NCI-H82 treated with DMSO at 0.1 percent for 48 hours (cell line): ENCODE measurements around the gene PIM2.
"Not testable (repeated sequence)": the region's sequence is repeated elsewhere in the genome, so short reads cannot be mapped to it uniquely, and the experiment has no call there.

Experiments used
- DNase-seq: peaks from one replicate; lab custom pipeline; 2025; ENCODE audit not compliant: unreplicated experiment; lab: John Stamatoyannopoulos, UW

The PIM2 gene

DNA sequence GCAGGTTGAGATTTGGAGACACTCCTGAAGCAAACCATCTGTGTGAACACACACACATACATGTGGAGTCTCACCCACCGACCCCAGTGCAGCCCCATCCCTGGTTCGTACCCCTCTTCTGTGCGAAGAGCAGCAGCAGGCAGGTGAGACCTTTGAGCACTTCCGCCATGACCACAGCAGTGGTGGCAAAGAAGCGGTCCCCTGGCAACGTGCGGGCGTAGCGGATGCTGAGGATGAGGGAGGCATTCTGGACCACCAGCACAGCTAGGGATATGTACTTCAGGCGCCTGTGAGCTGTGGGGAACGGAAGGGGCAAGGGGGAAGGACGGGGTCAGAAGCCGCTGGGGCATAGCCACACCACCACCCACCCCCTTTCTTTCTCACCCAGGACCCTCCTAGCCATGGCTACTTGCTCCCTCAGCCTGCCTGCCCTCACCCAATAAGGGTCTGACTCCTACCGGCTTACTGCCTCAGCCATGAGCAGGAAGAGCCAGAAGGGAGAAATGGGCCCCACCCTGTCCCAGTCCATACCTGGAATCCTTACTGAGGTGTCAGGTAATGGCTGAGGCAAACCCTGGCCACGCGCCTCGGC, 9.0 kb downstream of the PIM2 start:
- no peak for DNase-seq

DNA sequence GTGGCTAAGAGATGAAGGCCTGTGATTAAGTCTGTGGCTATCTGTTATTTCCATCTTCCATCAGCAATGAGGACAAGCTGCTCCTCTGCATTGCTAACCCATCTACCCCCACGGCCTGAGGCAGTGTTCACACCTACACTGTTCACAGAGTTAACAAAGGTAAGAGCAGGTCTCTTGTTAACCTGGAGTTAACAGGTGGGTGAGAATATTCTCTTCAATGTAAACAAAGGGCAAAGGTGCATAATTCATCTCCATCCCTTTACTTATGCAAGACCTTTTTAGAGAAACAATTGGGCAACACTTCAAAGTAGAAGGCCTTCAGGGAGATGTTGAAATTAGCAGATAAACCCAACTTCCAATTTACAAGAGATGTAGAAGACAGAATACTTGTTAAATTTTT, 10.2 kb downstream of the PIM2 start:
- DNase-seq: no peak

- DNase-seq: no peak
These were observed 13.6 kb downstream of the PIM2 start for GRCh38 chrX:48905090-48905790.

GRCh38 chrX:48904626-48905025, 14.2 kb downstream of the PIM2 start:
- no peak for DNase-seq

DNA sequence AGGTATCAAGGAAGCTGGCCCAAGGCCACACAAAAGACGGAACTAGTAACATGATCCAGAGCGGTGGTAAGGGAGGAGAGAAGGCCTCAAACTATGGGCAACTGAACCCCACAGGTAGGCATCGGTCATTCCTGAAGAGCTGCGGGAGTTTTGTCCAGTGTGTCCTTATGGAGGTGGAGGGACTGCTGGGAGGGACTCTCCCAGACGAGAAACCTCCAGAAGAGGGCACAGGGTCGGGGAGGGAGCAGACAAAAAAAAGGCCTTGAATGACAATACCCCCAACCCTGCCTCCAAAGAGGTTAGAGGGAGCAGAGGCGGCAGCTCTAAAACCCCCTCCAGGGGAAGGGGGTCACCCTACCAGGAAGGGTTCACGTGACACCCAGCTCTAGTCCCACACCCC, 14.6 kb downstream of the PIM2 start:
- DNase-seq: no peak

GRCh38 chrX:48903290-48903689, 15.5 kb downstream of the PIM2 start:
- DNase-seq: no peak

- no peak for DNase-seq
These were observed 16.0 kb downstream of the PIM2 start for GRCh38 chrX:48902776-48903175.

- no peak for DNase-seq
These were observed 16.7 kb downstream of the PIM2 start for GRCh38 chrX:48902135-48902534.

DNA sequence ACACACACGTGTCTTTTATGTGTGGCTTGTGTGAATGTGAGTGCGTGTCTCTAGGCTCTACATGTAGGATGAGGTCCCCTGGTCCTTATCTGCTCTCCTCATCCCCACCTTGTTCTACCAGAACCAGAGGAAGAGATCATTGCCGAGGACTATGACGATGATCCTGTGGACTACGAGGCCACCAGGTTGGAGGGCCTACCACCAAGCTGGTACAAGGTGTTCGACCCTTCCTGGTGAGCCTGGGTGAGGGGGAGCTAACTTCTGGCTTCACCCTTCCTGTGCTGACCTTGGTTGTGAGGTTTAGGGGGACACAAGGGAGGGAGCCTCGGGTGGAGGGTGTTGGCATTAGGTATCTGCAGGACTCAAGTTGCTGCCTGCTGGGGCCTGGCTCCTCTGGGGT, 17.8 kb downstream of the PIM2 start:
- no peak for DNase-seq

DNA sequence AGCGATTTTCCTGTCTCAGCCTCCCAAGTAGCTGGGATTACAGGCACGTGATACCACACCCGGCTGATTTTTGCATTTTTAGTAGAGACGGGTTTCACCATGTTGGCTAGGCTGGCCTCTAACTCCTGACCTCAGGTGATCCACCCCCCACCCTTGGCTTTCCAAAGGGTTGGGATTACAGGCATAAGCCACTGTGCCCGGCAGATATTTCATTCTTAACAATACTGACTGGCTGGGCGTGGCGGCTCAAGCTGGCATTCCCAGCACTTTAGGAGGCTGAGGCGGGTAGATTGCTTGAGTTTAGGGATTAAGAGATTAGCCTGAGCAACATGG, 19.8 kb downstream of the PIM2 start:
- DNase-seq: peak; percentile 20

GRCh38 chrX:48897625-48898306, 21.1 kb downstream of the PIM2 start, which contains the start of the genes PQBP1 and TIMM17B:
PQBP1 (plus strand) TSS chrX:48897930; CDS start chrX:48898510, 580 bp downstream.
TIMM17B (minus strand) TSS chrX:48897768; CDS start chrX:48897749, 19 bp downstream.
- peak; percentile 95 for DNase-seq

DNA sequence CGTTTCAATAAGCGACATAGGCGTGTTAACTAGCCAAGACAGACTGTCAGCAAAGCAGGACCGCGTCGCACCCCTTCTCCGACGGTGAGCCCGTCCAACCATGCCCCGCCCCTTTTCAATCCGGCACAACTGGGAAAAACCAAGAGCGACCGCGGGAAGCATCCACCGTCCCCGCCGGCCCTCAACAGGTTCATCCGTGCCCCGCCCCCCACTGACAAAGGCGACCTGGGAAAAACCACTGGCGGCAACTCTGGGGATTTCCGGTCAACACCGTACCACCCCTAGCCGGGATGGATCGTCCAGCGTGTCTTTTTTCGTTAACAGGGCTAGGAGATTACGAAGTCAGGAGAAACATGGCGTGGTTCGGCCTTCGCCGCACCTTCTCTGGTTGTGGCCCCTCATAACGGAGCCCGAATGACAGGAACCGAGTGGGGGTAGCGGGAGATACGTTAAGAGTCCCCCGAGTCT, 21.6 kb downstream of the PIM2 start:
- peak; percentile 28 for DNase-seq

DNA sequence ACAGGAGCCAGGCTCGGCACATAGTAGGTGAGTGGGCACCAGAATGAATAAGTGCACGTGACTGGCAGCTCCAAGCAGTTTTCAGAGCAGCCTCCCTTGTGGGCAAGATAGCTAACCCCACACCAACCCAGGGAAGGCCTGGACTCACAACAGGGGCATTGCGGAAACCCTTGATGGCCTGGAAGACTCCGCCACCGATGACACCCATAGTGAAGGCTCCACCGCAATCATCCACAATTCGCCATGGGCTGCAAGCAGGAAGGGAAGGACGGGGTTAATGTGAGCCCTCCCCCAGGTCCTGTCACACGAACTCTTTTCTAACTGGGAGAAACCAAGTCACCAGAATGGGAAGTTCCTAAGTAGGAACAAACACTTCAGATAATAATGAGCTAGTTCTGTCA, 22.2 kb downstream of the PIM2 start:
- no peak for DNase-seq

GRCh38 chrX:48894891-48895290, 23.9 kb downstream of the PIM2 start:
- DNase-seq: no peak

GRCh38 chrX:48893556-48894348, 25.1 kb downstream of the PIM2 start:
- DNase-seq: no peak

GRCh38 chrX:48892896-48893295, 25.9 kb downstream of the PIM2 start:
- no peak for DNase-seq

GRCh38 chrX:48891402-48892288, 27.2 kb downstream of the PIM2 start:
- DNase-seq: peak; percentile 72

DNA sequence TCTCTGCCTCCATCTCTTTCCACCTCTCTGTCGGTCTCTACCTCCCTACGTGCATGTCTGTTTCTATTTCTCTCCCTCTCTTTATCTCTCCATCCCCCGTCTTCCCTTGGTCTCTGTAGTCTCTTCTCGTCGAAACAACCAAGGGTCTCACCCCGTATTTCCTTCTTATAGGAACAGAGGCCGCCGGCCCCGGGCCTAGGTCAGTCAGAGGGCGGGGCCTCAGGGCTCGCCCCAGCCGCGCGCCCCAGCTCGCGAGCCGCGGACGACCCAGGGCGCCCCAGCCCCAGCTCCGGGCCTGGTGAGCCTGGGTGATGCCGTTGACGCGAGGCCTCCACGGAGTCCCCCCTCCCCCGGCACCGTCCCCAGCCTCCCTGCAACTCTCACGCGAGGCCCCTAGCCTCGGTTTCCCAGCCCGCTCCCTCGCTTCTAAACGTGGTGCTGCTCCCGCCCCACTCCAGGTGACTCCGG, 27.9 kb downstream of the PIM2 start:
- DNase-seq: no peak

- peak; percentile 43 for DNase-seq
These were observed 28.4 kb downstream of the PIM2 start for GRCh38 chrX:48890296-48890925.

DNA sequence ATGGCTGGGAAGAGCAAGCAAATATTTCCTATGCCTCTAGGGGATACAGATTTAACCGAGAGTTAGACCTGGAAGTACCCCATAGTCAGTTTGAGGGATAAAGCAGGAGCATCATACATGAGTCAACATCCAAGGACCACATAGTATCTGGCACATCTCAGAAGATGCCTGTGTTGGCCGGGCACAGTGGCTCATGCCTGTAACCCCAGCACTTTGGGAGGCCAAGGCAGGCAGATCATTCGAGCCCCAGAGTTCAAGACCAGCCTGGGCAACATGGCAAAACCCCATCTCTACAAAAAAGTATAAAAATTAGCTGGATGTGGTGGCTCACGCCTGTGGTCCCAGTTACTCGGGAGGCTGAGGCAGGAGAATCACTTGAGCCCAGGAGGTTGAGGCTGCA, 32.2 kb downstream of the PIM2 start:
- DNase-seq: not testable (repeated sequence)
